DOHH2 (cell line): ENCODE results near the gene MLLT6.

ENCODE experiments used
- H3F3A ChIP-seq: fragments of 200-600 bp; sonication (generic), shearing (Covaris generic); 2 replicates; pipeline ENCODE4 v1.6.0; 2016; ENCODE audit warnings: antibody characterized with exemption, mild to moderate bottlenecking; ENCODE audit not compliant: control insufficient read depth, insufficient read depth
- H3K27ac ChIP-seq: fragments of 200-600 bp; sonication (generic); 2 replicates; pipeline ENCODE4 v1.5.1; 2014; ENCODE audit warnings: low read depth, mild to moderate bottlenecking, low read length, moderate library complexity
- H3K27me3 ChIP-seq: fragments of 200-600 bp; sonication (generic); 2 replicates; pipeline ENCODE4 v1.6.1; 2014; ENCODE audit warnings: mild to moderate bottlenecking, low read length, mixed read lengths; ENCODE audit not compliant: control insufficient read depth
- H3K36me3 ChIP-seq: fragments of 200-600 bp; sonication (generic); 2 replicates; pipeline ENCODE4 v1.6.1; 2014; ENCODE audit warnings: mild to moderate bottlenecking, low read length, moderate library complexity, mixed read lengths; ENCODE audit not compliant: control insufficient read depth
- H3K4me1 ChIP-seq: fragments of 200-600 bp; sonication (generic); 2 replicates; pipeline ENCODE4 v1.6.1; 2014; ENCODE audit warnings: mild to moderate bottlenecking, low read length, mixed read lengths; ENCODE audit not compliant: control insufficient read depth
- H3K4me2 ChIP-seq: fragments of 200-600 bp; sonication (generic); 2 replicates; pipeline ENCODE4 v1.6.0; 2014; ENCODE audit warnings: mild to moderate bottlenecking, low read length, moderate library complexity
- H3K4me3 ChIP-seq: fragments of 200-600 bp; sonication (generic); 2 replicates; pipeline ENCODE4 v1.5.1; 2014; ENCODE audit warnings: mild to moderate bottlenecking, low read length, mixed read lengths
- H3K79me2 ChIP-seq: fragments of 200-600 bp; sonication (generic); 2 replicates; pipeline ENCODE4 v1.6.1; 2014; ENCODE audit warnings: mild to moderate bottlenecking, low read length, mixed read lengths; ENCODE audit not compliant: control insufficient read depth
- H3K9me2 ChIP-seq: fragments of 200-600 bp; sonication (generic); replicated peaks from 2 replicates; pipeline ENCODE4 v1.6.1; 2014; ENCODE audit warnings: mild to moderate bottlenecking, low read length, mixed read lengths; ENCODE audit not compliant: control insufficient read depth
- H3K9me3 ChIP-seq: fragments of 200-600 bp; sonication (generic); 2 replicates; pipeline ENCODE4 v1.6.1; 2014; ENCODE audit warnings: antibody characterized with exemption, low read length, mixed read lengths; ENCODE audit not compliant: control insufficient read depth, insufficient read depth
- H4K20me1 ChIP-seq: fragments of 200-600 bp; sonication (generic); 2 replicates; pipeline ENCODE4 v1.6.0; 2014; ENCODE audit warnings: low read depth, mild to moderate bottlenecking, antibody characterized with exemption, low read length, moderate library complexity; ENCODE audit not compliant: control insufficient read depth, insufficient read depth
- CTCF ChIP-seq: fragments of 200-600 bp; sonication (generic); IDR thresholded peaks from one replicate; pipeline ENCODE4 v1.5.1; 2014; ENCODE audit warnings: antibody characterized with exemption, mild to moderate bottlenecking, low read depth, low read length; ENCODE audit not compliant: poor library complexity, severe bottlenecking
- EZH2phosphoT487 ChIP-seq: fragments of 200-600 bp; sonication (generic); IDR thresholded peaks from 2 replicates; pipeline ENCODE4 v1.6.1; 2017; ENCODE audit warnings: borderline replicate concordance, mild to moderate bottlenecking, antibody characterized with exemption, low read length, moderate library complexity, mixed read lengths

The MLLT6 gene

GRCh38 chr17:38704606-38705522 is at the start of gene MLLT6:
Gene MLLT6, plus strand, starts transcription at chr17:38705273. Its CDS starts 360 bp downstream, at chr17:38705633.
- TF ChIP-seq EZH2phosphoT487, result no peak
- no peak for TF ChIP-seq CTCF
- Histone ChIP-seq H3K27ac (peak within 1 kb of the TSS; percentile 91), H3F3A (peaks cover 36% of the 10 kb centered on the region), H3K4me3 (peak within 1 kb of the TSS; percentile 97), H3K4me1 (peaks cover 48% of the 10 kb centered on the region), H3K27me3 (no peaks in the 10 kb centered on the region), H3K9me2 (no peaks in the 10 kb centered on the region), H3K4me2 (peak within 1 kb of the TSS; percentile 97), H3K36me3 (peaks cover 42% of the 10 kb centered on the region), H3K79me2 (peaks cover 44% of the 10 kb centered on the region), H3K9me3 (no peaks in the 10 kb centered on the region), H4K20me1 (peaks cover 7% of the 10 kb centered on the region)

GRCh38 chr17:38656959-38657823 is 47.9 kb upstream of the MLLT6 start:
- H3K79me2 ChIP-seq, result 0 out of 2 replicates have a peak, but pooled peaks cover 5% of the 10 kb centered on the region
- H3K9me3 ChIP-seq, result no peaks in the 10 kb centered on the region
- peak overlapping the region; percentile 84 for H3K4me3 ChIP-seq
- peaks cover 2% of the 10 kb centered on the region; the same call in 1 of the 2 replicates for H3F3A ChIP-seq
- H3K9me2 ChIP-seq, result no peaks in the 10 kb centered on the region
- H3K27ac ChIP-seq, result peak overlapping the region; percentile 88
- no peaks in the 10 kb centered on the region for H3K27me3 ChIP-seq
- H4K20me1 ChIP-seq, result no peaks in the 10 kb centered on the region
- no peaks in the 10 kb centered on the region for H3K36me3 ChIP-seq
- TF ChIP-seq CTCF, result no peak
- no peak for TF ChIP-seq EZH2phosphoT487
- peak overlapping the region; percentile 89 for H3K4me2 ChIP-seq
- peaks cover 70% of the 10 kb centered on the region for H3K4me1 ChIP-seq

GRCh38 chr17:38657824-38658740 is 47.0 kb upstream of the MLLT6 start:
- H3K9me2 ChIP-seq, result no peaks in the 10 kb centered on the region
- peaks cover 69% of the 10 kb centered on the region for H3K4me1 ChIP-seq
- peaks cover 2% of the 10 kb centered on the region; the same call in 1 of the 2 replicates for H3F3A ChIP-seq
- peak overlapping the region; percentile 89 for H3K4me2 ChIP-seq
- H4K20me1 ChIP-seq, result no peaks in the 10 kb centered on the region
- TF ChIP-seq CTCF (no peak), EZH2phosphoT487 (no peak)
- H3K27me3 ChIP-seq, result no peaks in the 10 kb centered on the region
- peak overlapping the region; percentile 88 for H3K27ac ChIP-seq
- no peaks in the 10 kb centered on the region for H3K36me3 ChIP-seq
- H3K4me3 ChIP-seq, result peak overlapping the region; percentile 84
- 0 out of 2 replicates have a peak, but pooled peaks cover 5% of the 10 kb centered on the region for H3K79me2 ChIP-seq
- H3K9me3 ChIP-seq, result no peaks in the 10 kb centered on the region
